GM21737 (cell line): ENCODE results near the gene NYAP2.

Experiments used
- ATAC-seq: cut with Tn5 transposase; IDR thresholded peaks from one replicate; pipeline ENCODE4 v1.9.1; 2021; ENCODE audit warnings: mild to moderate bottlenecking, moderate library complexity; ENCODE audit not compliant: unreplicated experiment

NYAP2 gene

GRCh38 chr2:225399504-225399903 lies at the start of gene NYAP2:
Gene NYAP2, plus strand, starts transcription at chr2:225399710. Its CDS starts 9,171 bp downstream, at chr2:225408881.
- ATAC-seq = no peak

- no peak for ATAC-seq
Observed at GRCh38 chr2:225353579-225354085, 45.9 kb upstream of the NYAP2 start.

- no peak for ATAC-seq
Observed at GRCh38 chr2:225354281-225354774, 45.2 kb upstream of the NYAP2 start.

- no peak for ATAC-seq
Observed at GRCh38 chr2:225355788-225356187, 43.7 kb upstream of the NYAP2 start.

- no peak for ATAC-seq
Observed at GRCh38 chr2:225366731-225367130, 32.8 kb upstream of the NYAP2 start.

- ATAC-seq = no peak
Observed at GRCh38 chr2:225367482-225367881, 32.0 kb upstream of the NYAP2 start.

GRCh38 chr2:225378984-225379383 lies 20.5 kb upstream of the NYAP2 start:
- ATAC-seq = no peak

GRCh38 chr2:225379856-225380255 lies 19.7 kb upstream of the NYAP2 start:
- no peak for ATAC-seq

GRCh38 chr2:225381609-225382008 lies 17.9 kb upstream of the NYAP2 start:
- no peak for ATAC-seq

GRCh38 chr2:225398372-225398771 lies 1.1 kb upstream of the NYAP2 start:
- no peak for ATAC-seq

- no peak for ATAC-seq
Observed at GRCh38 chr2:225400060-225400511, 576 bp downstream of the NYAP2 start.

- no peak for ATAC-seq
Observed at GRCh38 chr2:225400546-225401400, 1.3 kb downstream of the NYAP2 start.

GRCh38 chr2:225402210-225402776 lies 2.8 kb downstream of the NYAP2 start:
- ATAC-seq = no peak

GRCh38 chr2:225411452-225411851 lies 11.9 kb downstream of the NYAP2 start:
- no peak for ATAC-seq

- no peak for ATAC-seq
Observed at GRCh38 chr2:225413786-225414185, 14.3 kb downstream of the NYAP2 start.

- no peak for ATAC-seq
Observed at GRCh38 chr2:225414902-225415301, 15.4 kb downstream of the NYAP2 start.

- no peak for ATAC-seq
Observed at GRCh38 chr2:225415341-225415740, 15.8 kb downstream of the NYAP2 start.

- ATAC-seq = no peak
Observed at GRCh38 chr2:225415792-225416191, 16.3 kb downstream of the NYAP2 start.

GRCh38 chr2:225416616-225417367 lies 17.3 kb downstream of the NYAP2 start:
- ATAC-seq = no peak

GRCh38 chr2:225419033-225419432 lies 19.5 kb downstream of the NYAP2 start:
- no peak for ATAC-seq

GRCh38 chr2:225422145-225422544 lies 22.6 kb downstream of the NYAP2 start:
- no peak for ATAC-seq
